ENCODE measurements around the gene NGFR. TPM values are rescaled to one million over a fixed set of nuclear protein-coding genes. Genes with fewer than 3 reads are reported as not detected.

NGFR gene
- total and polyA plus RNA-seq, 12 donors, result 1.8 to 22.9 (median 4.7) TPM

DNA sequence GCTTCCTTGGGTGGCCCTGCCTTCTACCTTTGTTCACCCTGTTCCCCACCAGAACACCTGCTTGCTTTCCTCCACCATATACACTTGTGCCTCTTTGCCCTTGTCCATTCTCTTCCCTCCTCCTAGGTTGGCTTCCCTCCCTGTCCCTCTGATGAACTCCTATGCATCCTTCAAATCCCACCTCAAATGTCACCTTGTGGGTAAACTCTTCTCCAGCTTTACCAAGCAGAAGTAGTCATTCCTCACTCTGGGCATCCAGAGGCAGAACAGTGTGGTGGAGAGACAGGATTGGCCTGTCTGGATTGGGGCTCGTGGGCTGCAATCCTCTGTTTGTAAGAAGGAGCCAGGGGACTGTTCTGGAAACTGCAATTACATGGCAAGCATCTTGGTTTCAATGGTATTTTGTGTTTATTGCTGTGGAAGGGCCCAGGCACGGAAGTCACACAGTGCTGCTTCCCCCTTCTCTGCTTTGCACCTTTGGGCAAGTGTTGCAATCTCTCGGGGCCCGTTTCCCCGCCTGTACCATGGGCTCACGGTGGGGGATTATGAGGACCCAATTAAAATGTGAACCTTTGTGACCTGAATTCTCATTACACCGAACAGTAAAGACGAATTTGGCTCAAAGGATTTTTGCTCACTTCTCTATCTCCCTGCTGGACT is 58.7 kb downstream of the NGFR start:
- 87 to 90% methylated on average over 8 of the region's 8 CpGs for WGBS, 2 donors
- no peak for TF ChIP-seq CTCF (IDR thresholded peaks at IDR 0.05)
- Histone ChIP-seq H3K27ac (no peak overlapping the region), H3K9me3 (no peaks in the 10 kb centered on the region), H3K4me3 (no peak overlapping the region), H3K27me3 (peaks cover 0 to 6% (median 0%) of the 10 kb centered on the region in 7 donors), H3K36me3 (no peaks in the 10 kb centered on the region), H3K4me1 (peaks cover 0 to 8% (median 3%) of the 10 kb centered on the region in 9 donors)
- ATAC-seq (no peak), DNase-seq (no peak)
- intact Hi-C loops (cut with DNase I), result loop anchor here in 7 of 10 donors (5.0 to 10.0 kb wide), 4 partner anchors 117 to 239 kb away; no protein-coding TSS in a partner anchor

DNA sequence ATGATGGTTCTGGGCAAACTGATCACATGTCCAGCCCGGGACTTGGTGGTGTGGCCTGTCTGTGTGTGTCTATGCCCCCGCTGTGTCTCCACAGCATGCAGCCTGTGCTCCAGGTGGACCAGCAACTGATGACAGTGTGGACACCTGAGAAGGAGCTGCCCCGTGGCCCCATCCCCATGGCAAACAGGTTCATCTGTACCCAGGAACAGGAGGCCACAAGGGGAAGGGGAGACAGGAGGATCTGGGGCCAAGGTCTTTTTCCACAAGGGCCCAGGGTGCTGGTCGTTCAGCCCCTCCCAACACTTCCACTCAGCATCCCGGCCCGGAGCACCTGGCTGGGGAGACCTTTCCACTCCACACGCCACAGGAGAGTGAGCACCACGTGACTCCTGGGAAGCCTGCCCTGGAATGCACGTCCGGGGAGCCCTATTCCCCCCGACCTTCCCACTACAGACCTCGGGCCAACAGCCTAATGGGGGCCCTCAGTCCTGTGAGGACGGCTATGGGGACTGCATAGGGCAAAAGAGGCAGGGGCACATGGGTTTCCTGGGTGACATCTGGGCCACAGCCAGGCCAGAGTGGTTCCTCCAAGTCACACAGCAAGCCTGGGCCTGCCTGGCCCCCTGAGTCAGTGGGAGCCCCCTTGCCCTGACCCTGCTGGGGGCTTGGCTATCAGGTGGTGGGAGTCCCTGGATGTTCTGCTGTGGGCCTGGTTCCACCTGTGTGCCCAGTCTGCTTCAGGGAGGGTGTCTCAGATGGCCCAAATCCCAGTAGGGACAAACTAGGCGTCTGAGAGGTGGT is 59.8 kb downstream of the NGFR start:
- no peak for TF ChIP-seq CTCF (IDR thresholded peaks at IDR 0.05)
- Histone ChIP-seq H3K9me3 (no peaks in the 10 kb centered on the region), H3K27me3 (peaks cover 0 to 6% (median 0%) of the 10 kb centered on the region in 7 donors), H3K4me3 (no peak overlapping the region), H3K4me1 (peaks cover 0 to 8% (median 3%) of the 10 kb centered on the region in 9 donors), H3K36me3 (no peaks in the 10 kb centered on the region), H3K27ac (no peak overlapping the region)
- no peak for DNase-seq
- intact Hi-C loops (cut with DNase I), result loop anchor here in 8 of 10 donors (1.0 to 10.0 kb wide), 7 partner anchors 59 to 240 kb away; partner anchors contain the start of gene PHB1 (in 1 of the 8)
- ATAC-seq, result peak in 1 of 8 donors; percentile 5
- 64 to 77% methylated on average over 14 of the region's 14 CpGs for WGBS, 2 donors

DNA sequence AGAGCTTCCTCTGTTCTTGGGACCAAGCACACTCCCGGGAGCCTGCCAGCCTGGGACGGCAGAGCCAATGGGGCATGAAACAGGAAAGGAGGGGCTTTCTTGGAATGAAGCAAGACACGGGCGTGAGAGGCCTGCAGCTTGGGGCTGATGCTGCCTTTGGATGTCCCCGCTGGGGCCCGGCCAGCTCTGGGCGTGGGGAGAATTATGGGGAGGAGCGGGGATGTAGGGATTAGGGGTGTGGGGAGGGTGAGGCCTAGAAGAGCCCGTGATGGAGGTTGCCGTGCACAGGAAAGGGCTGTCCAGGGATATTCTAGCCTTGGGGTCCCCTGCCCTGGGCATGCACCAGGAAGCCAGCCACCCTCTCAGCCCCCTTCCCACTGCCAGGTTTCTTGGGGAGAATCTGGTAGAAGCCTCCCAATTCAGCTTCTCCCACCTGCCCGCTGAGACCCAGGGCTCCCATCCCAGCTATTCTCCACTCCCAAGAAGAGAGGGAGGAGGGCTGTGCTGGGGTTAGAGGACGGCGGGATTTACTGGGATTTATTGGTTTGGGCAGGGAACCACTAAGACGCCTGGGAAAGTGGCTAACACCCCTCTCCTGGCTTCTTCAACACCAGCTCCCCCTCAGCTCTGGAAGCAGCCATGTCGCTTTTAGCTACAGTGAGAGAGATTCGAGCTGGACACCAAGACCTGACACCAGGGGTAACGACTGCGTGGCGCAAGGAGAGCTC is 60.6 kb downstream of the NGFR start:
- H3K4me3 ChIP-seq, result peak overlapping the region in 1 of 10 donors; percentile 17
- intact Hi-C loops (cut with DNase I), result loop anchor here in 9 of 10 donors (1.0 to 10.0 kb wide), 11 partner anchors 59 to 241 kb away; partner anchors contain the start of genes NGFR (in 1 of the 9) and PHB1 (in 1 of the 9)
- ATAC-seq, result no peak

More for the DNA sequence above, 60.6 kb downstream of the NGFR start:
- no peak for TF ChIP-seq CTCF (IDR thresholded peaks at IDR 0.05)
- Histone ChIP-seq H3K9me3 (no peaks in the 10 kb centered on the region), H3K27ac (no peak overlapping the region), H3K4me1 (peaks cover 0 to 8% (median 3%) of the 10 kb centered on the region in 9 donors), H3K27me3 (peaks cover 0 to 6% (median 0%) of the 10 kb centered on the region in 7 donors), H3K36me3 (no peaks in the 10 kb centered on the region)
- no peak for DNase-seq
- 73 to 74% methylated on average over 19 of the region's 19 CpGs for WGBS, 2 donors

All from heart right ventricle (tissue), 16 donors.